Common myeloid progenitor, CD34-positive (primary cell): ENCODE data around the gene PORCN.
"Not testable (repeated sequence)": the region's sequence is repeated elsewhere in the genome, so short reads cannot be mapped to it uniquely, and the experiment has no call there.

Experiments
- CTCF ChIA-PET: fragments of 350-600 bp; sonication (Branson Sonifier 250); formaldehyde crosslinking; loops from one replicate; lab custom pipeline; 2021; ENCODE audit warnings: antibody characterized with exemption; lab: Charles Lee
- POLR2A ChIA-PET: fragments of 350-600 bp; sonication (Branson Sonifier 250); formaldehyde crosslinking; loops from one replicate; lab custom pipeline; 2021; ENCODE audit warnings: antibody characterized with exemption; lab: Charles Lee
- DNase-seq, 3 donors: peaks; one replicate each; pipeline versions ENCODE4 v3.0.0 to v3.0.0-alpha.2; 2013
- H3K27ac ChIP-seq, 2 experiments: 1 replicate in 1 of 2; 2 replicates in 1 of 2; pipeline ENCODE4 v1.7.0; 2013; ENCODE audit warnings: inconsistent platforms in 2 of 2, low read length in 2 of 2, mild to moderate bottlenecking in 2 of 2, low read depth in 1 of 2, moderate library complexity in 1 of 2; ENCODE audit not compliant: severe bottlenecking in 2 of 2, insufficient read depth in 1 of 2, poor library complexity in 1 of 2
- H3K27me3 ChIP-seq, 5 experiments: replicated peaks in 2 of 5; 1 replicate in 3 of 5; 2 replicates in 2 of 5; pipeline versions ENCODE4 v1.6.1 to v1.7.0; 2013; ENCODE audit warnings: low read length in 4 of 5, mild to moderate bottlenecking in 2 of 5, moderate library complexity in 2 of 5, inconsistent platforms in 1 of 5; ENCODE audit not compliant: insufficient read depth in 5 of 5, control insufficient read depth in 4 of 5
- H3K36me3 ChIP-seq, 4 experiments: 1 replicate in 2 of 4; 2 replicates in 2 of 4; pipeline versions ENCODE4 v1.6.1 to v1.7.0; 2013; ENCODE audit warnings: low read length in 3 of 4, control low read depth in 1 of 4, mild to moderate bottlenecking in 1 of 4; ENCODE audit not compliant: control insufficient read depth in 4 of 4, insufficient read depth in 4 of 4
- H3K4me1 ChIP-seq, 4 experiments: 1 replicate in 3 of 4; 2 replicates in 1 of 4; pipeline versions ENCODE4 v1.6.1 to v1.7.1; 2013; ENCODE audit warnings: low read length in 3 of 4, mild to moderate bottlenecking in 3 of 4, control low read depth in 1 of 4, inconsistent platforms in 1 of 4, moderate library complexity in 1 of 4; ENCODE audit not compliant: control insufficient read depth in 4 of 4, insufficient read depth in 4 of 4; ENCODE audit errors: control extremely low read depth in 1 of 4
- H3K4me3 ChIP-seq, 7 experiments: 1 replicate in 4 of 7; 2 replicates in 3 of 7; pipeline versions ENCODE4 v1.5.1 to v1.7.0; 2013; ENCODE audit warnings: mild to moderate bottlenecking in 7 of 7, low read length in 6 of 7, moderate library complexity in 6 of 7, inconsistent platforms in 2 of 7, low read depth in 2 of 7, control low read depth in 1 of 7; ENCODE audit not compliant: insufficient read depth in 4 of 7, control insufficient read depth in 1 of 7; ENCODE audit errors: extremely low read depth in 1 of 7
- H3K9me3 ChIP-seq, 5 experiments: 1 replicate in 4 of 5; 2 replicates in 1 of 5; pipeline versions ENCODE4 v1.6.1 to v1.7.1; 2013; ENCODE audit warnings: low read length in 4 of 5, mild to moderate bottlenecking in 2 of 5, inconsistent platforms in 1 of 5, low read depth in 1 of 5, moderate library complexity in 1 of 5; ENCODE audit not compliant: control insufficient read depth in 4 of 5, insufficient read depth in 2 of 5; ENCODE audit errors: control extremely low read depth in 1 of 5
- WGBS: methylation state at CpG from one replicate; pipeline ENCODE4 v1.1.5; 2013; ENCODE audit not compliant: insufficient coverage; 5-methylcytosine and 5-hydroxymethylcytosine counted together

Gene PORCN

DNA sequence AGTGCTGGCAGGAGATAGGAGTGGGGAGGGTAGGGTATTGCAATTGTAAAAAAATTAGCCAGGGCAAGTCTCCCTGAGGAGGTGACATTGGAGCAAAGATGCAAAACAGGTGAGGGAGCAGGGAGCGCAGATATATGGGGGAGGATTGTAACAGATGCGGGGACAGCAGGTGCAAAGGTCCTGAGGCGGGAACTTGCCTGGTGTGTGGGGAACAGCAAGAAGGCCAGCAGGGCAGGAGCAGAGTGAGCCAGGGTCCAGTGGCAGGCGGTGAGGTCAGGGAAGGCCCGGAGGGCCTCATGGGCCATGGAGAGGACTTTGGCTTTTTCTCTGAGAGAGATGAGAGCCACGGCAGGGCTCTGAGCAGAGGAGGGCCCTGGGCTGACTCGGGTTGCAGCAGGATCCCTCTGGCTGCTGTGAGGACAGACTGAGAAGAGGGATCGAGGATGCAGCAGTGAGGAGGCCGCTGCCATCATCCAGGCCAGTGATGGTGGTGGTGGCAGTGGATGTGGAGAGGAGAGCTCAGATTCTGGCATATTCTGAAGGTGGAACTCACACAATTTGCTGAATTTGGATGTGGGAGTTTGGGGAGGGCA lies 6.2 kb downstream of the PORCN start:
- no peak for DNase-seq
- Histone ChIP-seq H3K27ac (no peak overlapping the region), H3K4me1 (peaks cover 0 to 5% (median 1%) of the 10 kb centered on the region in 4 experiments), H3K27me3 (no peaks in the 10 kb centered on the region), H3K9me3 (no peaks in the 10 kb centered on the region), H3K36me3 (peaks cover 0 to 8% (median 0%) of the 10 kb centered on the region in 4 experiments), H3K4me3 (no peak overlapping the region)
- CTCF ChIA-PET: no interaction called here
- POLR2A ChIA-PET: no interaction called here
- 95% methylated on average over 8 of the region's 9 CpGs for WGBS

- 84% methylated on average over 6 of the region's 10 CpGs for WGBS
- no peaks in the 10 kb centered on the region for H3K27me3 ChIP-seq
- DNase-seq: no peak
- CTCF ChIA-PET: no interaction called here
- POLR2A ChIA-PET: no interaction called here
- H3K9me3 ChIP-seq: no peaks in the 10 kb centered on the region
- H3K27ac ChIP-seq: no peak overlapping the region
- peaks cover 1 to 13% (median 7%) of the 10 kb centered on the region in 4 experiments for H3K4me1 ChIP-seq
- peaks cover 0 to 8% (median 0%) of the 10 kb centered on the region in 4 experiments for H3K36me3 ChIP-seq
- H3K4me3 ChIP-seq: no peak overlapping the region
Observed at GRCh38 chrX:48515842-48516241, 7.0 kb downstream of the PORCN start.

- CTCF ChIA-PET: no interaction called here
- POLR2A ChIA-PET: no interaction called here
Observed at GRCh38 chrX:48516285-48516684, 7.5 kb downstream of the PORCN start.

GRCh38 chrX:48516987-48517386 lies 8.2 kb downstream of the PORCN start:
- H3K27me3 ChIP-seq: no peaks in the 10 kb centered on the region
- 64% methylated on average over 3 of the region's 5 CpGs for WGBS
- H3K9me3 ChIP-seq: no peaks in the 10 kb centered on the region
- H3K27ac ChIP-seq: no peak overlapping the region
- POLR2A ChIA-PET: no interaction called here
- DNase-seq: no peak
- peaks cover 0 to 8% (median 0%) of the 10 kb centered on the region in 4 experiments for H3K36me3 ChIP-seq
- no peak overlapping the region for H3K4me3 ChIP-seq
- CTCF ChIA-PET: no interaction called here
- H3K4me1 ChIP-seq: peaks cover 5 to 17% (median 11%) of the 10 kb centered on the region in 4 experiments

More at GRCh38 chrX:48516285-48516684, 7.5 kb downstream of the PORCN start:
- Histone ChIP-seq H3K36me3 (peaks cover 0 to 8% (median 0%) of the 10 kb centered on the region in 4 experiments), H3K4me1 (peaks cover 5 to 17% (median 11%) of the 10 kb centered on the region in 4 experiments), H3K4me3 (no peak overlapping the region), H3K9me3 (no peaks in the 10 kb centered on the region), H3K27me3 (no peaks in the 10 kb centered on the region), H3K27ac (no peak overlapping the region)
- no peak for DNase-seq
- WGBS: 93% methylated on average over 10 of the region's 10 CpGs

DNA sequence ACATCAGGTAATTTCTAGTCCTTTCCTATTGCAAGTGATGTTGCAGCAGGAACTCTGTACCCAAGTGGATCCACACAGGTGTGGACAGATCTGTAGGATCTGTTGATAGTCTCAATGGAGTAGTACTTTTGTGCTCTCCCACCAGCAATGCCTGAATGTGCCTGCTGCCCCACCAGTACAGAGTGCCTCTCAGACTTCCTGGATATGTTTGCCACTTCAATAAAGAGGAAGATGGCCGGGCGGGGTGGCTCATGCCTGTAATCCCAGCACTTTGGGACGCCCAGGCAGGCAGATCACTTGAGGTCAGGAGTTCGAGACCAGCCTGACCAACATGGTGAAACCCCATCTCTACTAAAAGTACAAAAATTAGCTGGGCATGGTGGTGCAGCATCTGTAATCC lies 10.7 kb downstream of the PORCN start:
- CTCF ChIA-PET, DNase-seq, H3K27me3 ChIP-seq, H3K9me3 ChIP-seq, H3K27ac ChIP-seq, H3K4me3 ChIP-seq, POLR2A ChIA-PET, H3K36me3 ChIP-seq: not testable (repeated sequence)
- peaks cover 5 to 28% (median 20%) of the 10 kb centered on the region in 4 experiments for H3K4me1 ChIP-seq
- WGBS: 32% methylated on average over 3 of the region's 4 CpGs

GRCh38 chrX:48520455-48520854 lies 11.7 kb downstream of the PORCN start:
- CTCF ChIA-PET: no interaction called here
- no peak for DNase-seq
- Histone ChIP-seq H3K27me3 (no peaks in the 10 kb centered on the region), H3K4me3 (peak overlapping the region in 1 of 7 experiments; percentile 4), H3K36me3 (peaks cover 0 to 4% (median 1%) of the 10 kb centered on the region in 4 experiments), H3K27ac (no peak overlapping the region), H3K4me1 (peaks cover 5 to 33% (median 20%) of the 10 kb centered on the region in 4 experiments), H3K9me3 (no peaks in the 10 kb centered on the region)
- POLR2A ChIA-PET: interaction anchor here (0.6 kb wide), 1 partner anchor 675 kb away, joined by 4 read pairs; no protein-coding TSS in a partner anchor
- WGBS: 100% methylated on average over 1 of the region's 2 CpGs

DNA sequence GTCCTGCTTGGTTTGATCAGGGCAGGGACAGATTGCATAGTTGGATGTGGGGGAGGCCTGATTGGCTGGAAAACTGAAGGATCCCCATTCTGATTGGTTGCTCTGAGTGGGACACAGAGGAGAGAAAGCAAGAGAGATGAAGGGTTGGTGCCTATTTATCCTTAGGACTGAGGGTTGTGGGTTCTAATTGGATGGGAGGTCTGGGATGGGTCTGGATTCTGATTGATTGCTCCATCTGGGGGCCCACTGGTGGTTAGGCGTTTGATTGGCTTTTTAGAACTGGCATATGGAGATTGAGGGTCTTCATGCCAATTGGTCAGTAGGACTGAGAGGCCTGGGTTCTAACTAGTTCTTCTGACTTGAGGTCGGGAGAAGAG lies 12.2 kb downstream of the PORCN start:
- Histone ChIP-seq H3K27ac (peak overlapping the region in 1 of 2 experiments; percentile 59), H3K36me3 (peaks cover 0 to 4% (median 1%) of the 10 kb centered on the region in 4 experiments), H3K9me3 (no peaks in the 10 kb centered on the region), H3K4me1 (peaks cover 5 to 35% (median 20%) of the 10 kb centered on the region in 4 experiments), H3K4me3 (peak overlapping the region in 6 of 7 experiments; percentile 16 to 85 (median 78)), H3K27me3 (no peaks in the 10 kb centered on the region)
- DNase-seq: no peak
- CTCF ChIA-PET: no interaction called here
- POLR2A ChIA-PET: interaction anchor here (0.5 kb wide), 1 partner anchor 27 kb away, joined by 3 read pairs; no protein-coding TSS in a partner anchor
- 69% methylated on average over 2 of the region's 2 CpGs for WGBS
